ENCODE results near the gene SEC16B. TPM values are rescaled to one million over a fixed set of nuclear protein-coding genes. Genes with fewer than 3 reads are reported as not detected.

SEC16B gene
- total RNA-seq (2022; extraction: Qiagen RNA extraction) = 0.65 to 1.3 TPM (median 1.2 TPM) in 5 replicates

GRCh38 chr1:177969825-177970371, at the start of gene SEC16B:
Gene SEC16B, minus strand, starts transcription at chr1:177970058. Its CDS starts 2,077 bp downstream, at chr1:177967981.

Other genes starting within 250 kb of the SEC16B start
- 16.0 to 23.2 TPM (median 17.4 TPM) in 5 replicates for gene RASAL2, start 124.0 kb upstream of the SEC16B start, total RNA-seq (2022; extraction: Qiagen RNA extraction)

Data from A549 treated with Mapracorat at 1 μM for 4 hours (cell line).